Memory B cell (primary cell): ENCODE measurements around the gene TMEM98.
"Not testable (repeated sequence)": the region's sequence is repeated elsewhere in the genome, so short reads cannot be mapped to it uniquely, and the experiment has no call there.

Experiments
- ATAC-seq: fragments of 150-1000 bp; cut with Tn5 transposase; 2 replicates; pipeline ENCODE4 v1.10.0; 2021; ENCODE audit warnings: low read depth, mild to moderate bottlenecking, moderate library complexity
- DNase-seq, 2 donors: peaks; one replicate each; pipeline ENCODE4 v3.0.0; 2022; ENCODE audit warnings: low spot score in 2 of 2
- H3K27ac Mint-ChIP-seq: one replicate; pipeline ENCODE4 v1.8.0; 2022; ENCODE audit warnings: mild to moderate bottlenecking, moderate library complexity, mixed read lengths
- H3K27me3 Mint-ChIP-seq: one replicate; pipeline ENCODE4 v1.8.0; 2022; ENCODE audit warnings: mixed read lengths
- H3K36me3 Mint-ChIP-seq: one replicate; pipeline ENCODE4 v1.8.0; 2022; ENCODE audit warnings: mild to moderate bottlenecking, mixed read lengths
- H3K4me1 Mint-ChIP-seq: one replicate; pipeline ENCODE4 v1.8.0; 2022; ENCODE audit warnings: mixed read lengths
- H3K4me3 Mint-ChIP-seq: one replicate; pipeline ENCODE4 v1.8.0; 2022; ENCODE audit warnings: mild to moderate bottlenecking, moderate library complexity, mixed read lengths
- H3K9me3 Mint-ChIP-seq: one replicate; pipeline ENCODE4 v1.8.0; 2022; ENCODE audit warnings: mixed read lengths

Gene TMEM98

GRCh38 chr17:32927724-32928585 lies at the start of gene TMEM98:
Gene TMEM98 (plus strand): TSS chr17:32928153. CDS start chr17:32931529, 3,376 bp downstream.
- ATAC-seq (peak; percentile 38), DNase-seq (peak in 1 of 2 donors; percentile 13)
- Mint-ChIP-seq H3K27me3 (peaks cover 13% of the 10 kb centered on the region), H3K4me3 (peak within 1 kb of the TSS; percentile 49), H3K9me3 (no peaks in the 10 kb centered on the region), H3K36me3 (no peaks in the 10 kb centered on the region), H3K4me1 (no peaks in the 10 kb centered on the region), H3K27ac (no peak within 1 kb of the TSS)

- Mint-ChIP-seq H3K4me1 (peaks cover 19% of the 10 kb centered on the region), H3K4me3 (no peak overlapping the region), H3K9me3 (no peaks in the 10 kb centered on the region), H3K27me3 (peaks cover 3% of the 10 kb centered on the region), H3K36me3 (peaks cover 4% of the 10 kb centered on the region), H3K27ac (no peak overlapping the region)
- DNase-seq, result no peak
- ATAC-seq, result no peak
Observed at GRCh38 chr17:32878211-32878610, 49.7 kb upstream of the TMEM98 start.

- Mint-ChIP-seq H3K9me3 (no peaks in the 10 kb centered on the region), H3K4me1 (peaks cover 13% of the 10 kb centered on the region), H3K4me3 (no peak overlapping the region), H3K27me3 (peaks cover 5% of the 10 kb centered on the region), H3K27ac (no peak overlapping the region), H3K36me3 (peaks cover 1% of the 10 kb centered on the region)
- ATAC-seq (no peak), DNase-seq (no peak)
Observed at GRCh38 chr17:32879134-32879533, 48.8 kb upstream of the TMEM98 start.

- ATAC-seq, result no peak
- H3K9me3 Mint-ChIP-seq, result no peaks in the 10 kb centered on the region
- H3K36me3 Mint-ChIP-seq, result no peaks in the 10 kb centered on the region
- H3K4me1 Mint-ChIP-seq, result peaks cover 12% of the 10 kb centered on the region
- peaks cover 10% of the 10 kb centered on the region for H3K27me3 Mint-ChIP-seq
- H3K27ac Mint-ChIP-seq, result no peak overlapping the region
- no peak for DNase-seq
- no peak overlapping the region for H3K4me3 Mint-ChIP-seq
Observed at GRCh38 chr17:32880671-32881453, 47.1 kb upstream of the TMEM98 start.

GRCh38 chr17:32882029-32882428 lies 45.9 kb upstream of the TMEM98 start:
- Mint-ChIP-seq H3K27ac (no peak overlapping the region), H3K27me3 (peaks cover 12% of the 10 kb centered on the region), H3K4me1 (peaks cover 12% of the 10 kb centered on the region), H3K4me3 (no peak overlapping the region), H3K9me3 (no peaks in the 10 kb centered on the region), H3K36me3 (no peaks in the 10 kb centered on the region)
- ATAC-seq (no peak), DNase-seq (no peak)

GRCh38 chr17:32882734-32883133 lies 45.2 kb upstream of the TMEM98 start:
- Mint-ChIP-seq H3K4me3 (no peak overlapping the region), H3K36me3 (no peaks in the 10 kb centered on the region), H3K27me3 (peaks cover 12% of the 10 kb centered on the region), H3K4me1 (peaks cover 8% of the 10 kb centered on the region), H3K9me3 (no peaks in the 10 kb centered on the region), H3K27ac (no peak overlapping the region)
- DNase-seq (no peak), ATAC-seq (no peak)

- H3K36me3 Mint-ChIP-seq, ATAC-seq, DNase-seq, H3K9me3 Mint-ChIP-seq, H3K4me1 Mint-ChIP-seq, H3K4me3 Mint-ChIP-seq, H3K27ac Mint-ChIP-seq: not testable (repeated sequence)
- peaks cover 11% of the 10 kb centered on the region for H3K27me3 Mint-ChIP-seq
Observed at GRCh38 chr17:32886951-32887350, 41.0 kb upstream of the TMEM98 start.

GRCh38 chr17:32887410-32887809 lies 40.5 kb upstream of the TMEM98 start:
- H3K27ac Mint-ChIP-seq, H3K36me3 Mint-ChIP-seq, H3K4me3 Mint-ChIP-seq: not testable (repeated sequence)

GRCh38 chr17:32894245-32894644 lies 33.7 kb upstream of the TMEM98 start:
- no peak for DNase-seq
- no peaks in the 10 kb centered on the region for H3K36me3 Mint-ChIP-seq
- no peak for ATAC-seq

More at GRCh38 chr17:32887410-32887809, 40.5 kb upstream of the TMEM98 start:
- not testable (repeated sequence) for ATAC-seq, H3K9me3 Mint-ChIP-seq, H3K4me1 Mint-ChIP-seq, DNase-seq
- H3K27me3 Mint-ChIP-seq, result peaks cover 11% of the 10 kb centered on the region

GRCh38 chr17:32896647-32897258 lies 31.2 kb upstream of the TMEM98 start:
- DNase-seq (no peak), ATAC-seq (no peak)
- Mint-ChIP-seq H3K4me3 (no peak overlapping the region), H3K36me3 (no peaks in the 10 kb centered on the region), H3K27ac (no peak overlapping the region), H3K9me3 (no peaks in the 10 kb centered on the region), H3K4me1 (no peaks in the 10 kb centered on the region), H3K27me3 (peaks cover 3% of the 10 kb centered on the region)

More at GRCh38 chr17:32894245-32894644, 33.7 kb upstream of the TMEM98 start:
- no peak overlapping the region for H3K4me3 Mint-ChIP-seq
- H3K9me3 Mint-ChIP-seq, result no peaks in the 10 kb centered on the region
- H3K27me3 Mint-ChIP-seq, result peaks cover 3% of the 10 kb centered on the region
- no peaks in the 10 kb centered on the region for H3K4me1 Mint-ChIP-seq
- H3K27ac Mint-ChIP-seq, result no peak overlapping the region

- H3K9me3 Mint-ChIP-seq, result peaks cover 1% of the 10 kb centered on the region
- no peak overlapping the region for H3K4me3 Mint-ChIP-seq
- no peak for ATAC-seq
- H3K27ac Mint-ChIP-seq, result no peak overlapping the region
- H3K4me1 Mint-ChIP-seq, result no peaks in the 10 kb centered on the region
- H3K27me3 Mint-ChIP-seq, result peaks cover 5% of the 10 kb centered on the region
- H3K36me3 Mint-ChIP-seq, result no peaks in the 10 kb centered on the region
- DNase-seq, result no peak
Observed at GRCh38 chr17:32899236-32900013, 28.5 kb upstream of the TMEM98 start.

- Mint-ChIP-seq H3K9me3 (peaks cover 1% of the 10 kb centered on the region), H3K36me3 (no peaks in the 10 kb centered on the region), H3K27ac (no peak overlapping the region), H3K4me3 (no peak overlapping the region), H3K4me1 (no peaks in the 10 kb centered on the region), H3K27me3 (peaks cover 7% of the 10 kb centered on the region)
- no peak for ATAC-seq
- DNase-seq, result no peak
Observed at GRCh38 chr17:32901743-32902142, 26.2 kb upstream of the TMEM98 start.

GRCh38 chr17:32903774-32904673 lies 23.9 kb upstream of the TMEM98 start:
- peaks cover 4% of the 10 kb centered on the region for H3K27me3 Mint-ChIP-seq
- H3K4me3 Mint-ChIP-seq, result no peak overlapping the region
- ATAC-seq (no peak), DNase-seq (no peak)
- no peaks in the 10 kb centered on the region for H3K4me1 Mint-ChIP-seq
- no peak overlapping the region for H3K27ac Mint-ChIP-seq
- H3K9me3 Mint-ChIP-seq, result peaks cover 1% of the 10 kb centered on the region
- no peaks in the 10 kb centered on the region for H3K36me3 Mint-ChIP-seq
